HepG2 (cell line): ENCODE measurements around the gene PLEKHG2. TPM values are rescaled to one million over a fixed set of nuclear protein-coding genes. Genes with fewer than 3 reads are reported as not detected.
A peak's percentile ranks its signal among the peaks of the same experiment; 100 is the strongest.

Source experiments
- ATAC-seq: fragments of 200-7000 bp; cut with Tn5 transposase; 3 replicates; pipeline ENCODE4 v1.9.1; 2020; ENCODE audit warnings: mild to moderate bottlenecking, moderate library complexity
- BruUV-seq: library from RNA; stranded (reverse); fragments of 400-500 nt; replicated peaks from 2 replicates; lab custom pipeline; 2021; lab: Mats Ljungman, UMichigan
- CTCF ChIA-PET: fragments of 300-600 bp; formaldehyde crosslinking; extraction: SDS; loops from one replicate; lab custom pipeline; 2021; ENCODE audit warnings: low total read pairs, inconsistent platforms, low intra/inter-chr PET ratio; lab: Yijun Ruan, JAX
- POLR2A ChIA-PET: fragments of 350-600 bp; sonication (Branson Sonifier 250); formaldehyde crosslinking; loops from one replicate; lab custom pipeline; 2020; ENCODE audit warnings: antibody characterized with exemption, inconsistent platforms; lab: Yijun Ruan, JAX
- DNase-seq: peaks from one replicate; pipeline ENCODE4 v3.0.0-alpha.2; 2015; ENCODE audit warnings: low spot score
- FAIRE-seq: peaks from 3 replicates; lab custom pipeline; 2011; peaks lifted over from hg19 to GRCh38; lab: Jason Lieb, UNC
- H2AFZ ChIP-seq: one replicate; pipeline ENCODE4 v1.6.1; 2011; ENCODE audit warnings: low read length, inconsistent platforms
- H3K27ac ChIP-seq: fragments of 300-600 bp; 3 replicates; pipeline ENCODE4 v1.8.0; 2011; ENCODE audit warnings: mixed run types, mild to moderate bottlenecking, mixed read lengths, low read length, inconsistent platforms; ENCODE audit not compliant: insufficient read depth; ENCODE audit errors: extremely low read length
- H3K27me3 ChIP-seq, 2 experiments: fragments of 200-600 bp in 1 of 2; 2 replicates in 1 of 2; 3 replicates in 1 of 2; pipeline versions ENCODE4 v1.6.0 to v1.8.0; 2011; ENCODE audit warnings: low read length in 2 of 2, mild to moderate bottlenecking in 2 of 2, moderate library complexity in 2 of 2, inconsistent platforms in 1 of 2; ENCODE audit not compliant: insufficient read depth in 2 of 2, control insufficient read depth in 1 of 2
- H3K36me3 ChIP-seq, 2 experiments: fragments of 200-600 bp in 1 of 2; replicated peaks in 1 of 2; 2 replicates in 1 of 2; 3 replicates in 1 of 2; pipeline versions ENCODE4 v1.5.1 to v1.8.0; 2011; ENCODE audit warnings: low read length in 2 of 2, inconsistent platforms in 1 of 2; ENCODE audit not compliant: insufficient read depth in 2 of 2, control insufficient read depth in 1 of 2
- H3K4me1 ChIP-seq: 2 replicates; pipeline ENCODE4 v1.5.1; 2012; ENCODE audit warnings: low read length, inconsistent platforms; ENCODE audit not compliant: insufficient read depth
- H3K4me2 ChIP-seq: 2 replicates; pipeline ENCODE4 v1.6.0; 2011; ENCODE audit warnings: low read depth, low read length, inconsistent platforms
- H3K4me3 ChIP-seq, 3 experiments: fragments of 200-600 bp in 1 of 3; sonication (generic), shearing (Covaris generic) in 1 of 3; replicated peaks in 1 of 3; 2 replicates each; pipeline ENCODE4 v1.5.1; 2011 to 2016; ENCODE audit warnings: low read length in 3 of 3, inconsistent platforms in 2 of 3, low read depth in 2 of 3, mild to moderate bottlenecking in 2 of 3, control low read depth in 1 of 3, mixed read lengths in 1 of 3; ENCODE audit not compliant: insufficient read depth in 1 of 3
- H3K79me2 ChIP-seq: one replicate; pipeline ENCODE4 v1.6.1; 2011; ENCODE audit warnings: low read length, inconsistent platforms; ENCODE audit not compliant: insufficient read depth
- H3K9ac ChIP-seq: 2 replicates; pipeline ENCODE4 v1.6.0; 2011; ENCODE audit warnings: mild to moderate bottlenecking, low read depth, low read length, inconsistent platforms; ENCODE audit not compliant: insufficient read depth
- H3K9me3 ChIP-seq: 2 replicates; pipeline ENCODE4 v1.5.1; 2012; ENCODE audit warnings: mild to moderate bottlenecking, low read length
- H4K20me1 ChIP-seq: 2 replicates; pipeline ENCODE4 v1.6.0; 2011; ENCODE audit warnings: inconsistent platforms, mild to moderate bottlenecking, low read length, moderate library complexity; ENCODE audit not compliant: insufficient read depth
- AGO2 ChIP-seq: fragments of 200-400 bp; formaldehyde crosslinking; optimal IDR thresholded peaks from 2 replicates; pipeline ENCODE3; 2017; ENCODE audit warnings: mild to moderate bottlenecking, low read depth, low read length, moderate library complexity
- DBP ChIP-seq: sonication (generic); formaldehyde crosslinking; IDR thresholded peaks from 2 replicates; pipeline ENCODE4 v1.4.0; 2020; ENCODE audit warnings: missing genetic modification reagents; ENCODE audit errors: not compliant biosample characterization
- ESRRA ChIP-seq: sonication (generic); formaldehyde crosslinking; IDR thresholded peaks from 2 replicates; pipeline ENCODE4 v1.5.1; 2020; ENCODE audit warnings: mild to moderate bottlenecking, low read depth, missing genetic modification reagents
- RBFOX2 ChIP-seq: fragments of 200-400 bp; formaldehyde crosslinking; IDR thresholded peaks from 2 replicates; pipeline ENCODE4 v1.6.1; 2017; ENCODE audit warnings: low read depth, mild to moderate bottlenecking, low read length
- TGIF2 ChIP-seq: IDR thresholded peaks from 2 replicates; pipeline ENCODE4 v1.6.1; 2016; ENCODE audit warnings: control low read depth, missing compliant biosample characterization
- WGBS: methylation state at CpG from one replicate; pipeline ENCODE4 v1.1.6; 2017; ENCODE audit warnings: low lambda C conversion rate; 5-methylcytosine and 5-hydroxymethylcytosine counted together
- in situ Hi-C: cut with HindIII; loops from 2 replicates; pipeline ENCODE4 v1.10.0; 2017; ENCODE audit warnings: low pct_unique_long_range_greater_than_20kb; ENCODE audit not compliant: extremely low pct_ligation_motif_present
- intact Hi-C: fragments of 100-400 bp; cut with micrococcal nuclease; formaldehyde crosslinking; loops from one replicate; pipeline ENCODE4 v1.10.0; 2022; ENCODE audit not compliant: unreplicated experiment
- polyA plus RNA-seq, 8 experiments: library from polyadenylated mRNA; depleted of rRNA in 3 of 8; stranded (reverse) in 7 of 8; unstranded in 1 of 8; fragments of >200 nt; fragmentation: Illumina TruSeq in 4 of 8; extraction: Trizol in 4 of 8; gene quantifications; 2 replicates each; pipeline versions ENCODE4 v1.2.1 to v1.2.3, GENCODE V29; 2011 to 2016; ENCODE audit warnings: low read depth in 4 of 8, missing spikeins in 1 of 8, mixed read lengths in 1 of 8; ENCODE audit not compliant: insufficient read depth in 1 of 8
- total RNA-seq, 5 experiments: library from RNA; depleted of rRNA; stranded (reverse); fragments of >200 nt; fragmentation: Illumina TruSeq; extraction: Trizol; gene quantifications; 2 replicates each; pipeline ENCODE4 v1.2.3, GENCODE V29; 2016; ENCODE audit warnings: low read depth in 1 of 5

PLEKHG2 gene
- total and polyA plus RNA-seq, 2 of the 13 experiments (the other 11 are each of a cell fraction or from before 2014, with no cell fraction given): 3.6 to 6.8 TPM

GRCh38 chr19:39433480-39434079 is 21.1 kb downstream of the PLEKHG2 start:
- H3K4me2 ChIP-seq: peak overlapping the region; percentile 90; the same call in 1 of the 2 replicates
- H3K9me3 ChIP-seq: no peaks in the 10 kb centered on the region
- peaks cover 11 to 26% of the 10 kb centered on the region in 2 experiments for H3K36me3 ChIP-seq
- ATAC-seq (no peak), FAIRE-seq (no peak), DNase-seq (no peak)
- in situ Hi-C loops (no loop called here), intact Hi-C loops (no loop called here)
- H3K4me1 ChIP-seq: peaks cover 76% of the 10 kb centered on the region
- peak overlapping the region in 1 of 3 experiments; percentile 91; a peak in 1 of 6 replicates for H3K4me3 ChIP-seq
- H4K20me1 ChIP-seq: peaks cover 29% of the 10 kb centered on the region
- H2AFZ ChIP-seq: no peak overlapping the region
- H3K27ac ChIP-seq: peak overlapping the region; percentile 83
- 98% methylated on average over 8 of the region's 8 CpGs for whole genome bisulfite sequencing
- no TSS peak for BruUV-seq
- ChIA-PET POLR2A (interaction anchor here (0.8 to 2.4 kb wide), 4 partner anchors 12 to 35 kb away, joined by 3 to 12 read pairs (median 4); partner anchors contain the start of gene SUPT5H), CTCF (no interaction called here)
- TF ChIP-seq AGO2 (peak; percentile 20), RBFOX2 (peak; percentile 52), ESRRA (CRISPR knock-in tag) (no peak), TGIF2 (CRISPR knock-in tag) (no peak), DBP (CRISPR knock-in tag) (no peak)
- peaks cover 24% of the 10 kb centered on the region for H3K79me2 ChIP-seq
- peak overlapping the region; percentile 99 for H3K9ac ChIP-seq
- no peaks in the 10 kb centered on the region; a peak in 1 of 5 replicates for H3K27me3 ChIP-seq
